H1 (cell line): ENCODE results near the gene MIX23. TPM values are rescaled to one million over a fixed set of nuclear protein-coding genes. Genes with fewer than 3 reads are reported as not detected.

Experiments used
- CHD2 ChIP-seq: IDR thresholded peaks from 2 replicates; pipeline ENCODE4 v1.6.1; 2012; ENCODE audit warnings: low read length, improper control_type of control experiment
- CHD7 ChIP-seq: fragments of 300-600 bp; sonication (generic); IDR thresholded peaks from 2 replicates; pipeline ENCODE4 v1.7.1; 2012; ENCODE audit warnings: low read length, moderate library complexity, mild to moderate bottlenecking, inconsistent platforms; ENCODE audit not compliant: insufficient replicate concordance
- EGR1 ChIP-seq: IDR thresholded peaks from 2 replicates; pipeline ENCODE4 v1.6.1; 2011; ENCODE audit warnings: low read depth, low read length, borderline replicate concordance
- EZH2 ChIP-seq: fragments of 200-600 bp; sonication (generic); IDR thresholded peaks from 2 replicates; pipeline ENCODE4 v1.7.1; 2012; ENCODE audit warnings: low read depth, mild to moderate bottlenecking, moderate library complexity, low read length, inconsistent platforms; ENCODE audit not compliant: severe bottlenecking
- JUN ChIP-seq: IDR thresholded peaks from 2 replicates; pipeline ENCODE4 v1.6.1; 2011; ENCODE audit warnings: low read depth, mild to moderate bottlenecking, improper control_type of control experiment, low read length
- RNF2 ChIP-seq: fragments of 200-900, 300-1000 bp; sonication (generic); IDR thresholded peaks from 2 replicates; pipeline ENCODE4 v1.7.1; 2016; ENCODE audit warnings: borderline replicate concordance, low read depth, mild to moderate bottlenecking, antibody characterized with exemption, low read length; ENCODE audit not compliant: poor library complexity, severe bottlenecking; ENCODE audit errors: missing control alignments
- SP2 ChIP-seq: IDR thresholded peaks from 2 replicates; pipeline ENCODE4 v1.6.1; 2012; ENCODE audit warnings: mild to moderate bottlenecking, low read length, inconsistent platforms
- TEAD4 ChIP-seq: IDR thresholded peaks from 2 replicates; pipeline ENCODE4 v1.6.1; 2012; ENCODE audit warnings: low read depth, low read length, inconsistent platforms, mixed read lengths
- ZNF274 ChIP-seq: IDR thresholded peaks from 2 replicates; pipeline ENCODE4 v1.7.0; 2012; ENCODE audit warnings: low read length, borderline replicate concordance; ENCODE audit errors: extremely low read depth
- polyA plus RNA-seq, 7 experiments: library from polyadenylated mRNA; depleted of rRNA in 3 of 7; stranded (reverse) in 5 of 7; unstranded in 2 of 7; fragments of >200 nt in 5 of 7; fragments of 200-250 nt in 2 of 7; gene quantifications; 1 replicate in 5 of 7; 2 replicates in 1 of 7; 4 replicates in 1 of 7; pipeline versions ENCODE4 v1.2.1 to v1.2.3, GENCODE V29; 2011 to 2013; ENCODE audit warnings: missing spikeins in 2 of 7, mixed read lengths in 2 of 7
- total RNA-seq: library from RNA; stranded (reverse); fragmentation: NEBNext Ultra II Directional; extraction: Animal tissue kit (Norgen Biotek cat#: 25700); gene quantifications from 2 replicates; pipeline ENCODE4 v1.2.1, GENCODE V29; 2021
- TF ChIP-seq, protein P1 (sequence below): IDR thresholded peaks from 2 replicates; pipeline ENCODE4 v1.6.1; 2012; ENCODE audit warnings: low read length, inconsistent platforms

Gene MIX23
- total and polyA plus RNA-seq, 2 of the 8 experiments (the other 6 are each of a cell fraction or from before 2014, with no cell fraction given) = 22.1 to 69.6 TPM

- no peak for TF ChIP-seq CHD7
- no peak for TF ChIP-seq JUN
- TF ChIP-seq, protein P1, sequence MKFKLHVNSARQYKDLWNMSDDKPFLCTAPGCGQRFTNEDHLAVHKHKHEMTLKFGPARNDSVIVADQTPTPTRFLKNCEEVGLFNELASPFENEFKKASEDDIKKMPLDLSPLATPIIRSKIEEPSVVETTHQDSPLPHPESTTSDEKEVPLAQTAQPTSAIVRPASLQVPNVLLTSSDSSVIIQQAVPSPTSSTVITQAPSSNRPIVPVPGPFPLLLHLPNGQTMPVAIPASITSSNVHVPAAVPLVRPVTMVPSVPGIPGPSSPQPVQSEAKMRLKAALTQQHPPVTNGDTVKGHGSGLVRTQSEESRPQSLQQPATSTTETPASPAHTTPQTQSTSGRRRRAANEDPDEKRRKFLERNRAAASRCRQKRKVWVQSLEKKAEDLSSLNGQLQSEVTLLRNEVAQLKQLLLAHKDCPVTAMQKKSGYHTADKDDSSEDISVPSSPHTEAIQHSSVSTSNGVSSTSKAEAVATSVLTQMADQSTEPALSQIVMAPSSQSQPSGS = no peak
- no peak for TF ChIP-seq ZNF274
- no peak for TF ChIP-seq TEAD4
- TF ChIP-seq CHD2 = no peak
- no peak for TF ChIP-seq EZH2
- TF ChIP-seq SP2 = no peak
- no peak for TF ChIP-seq RNF2
- TF ChIP-seq EGR1 = no peak
Observed at GRCh38 chr3:122316368-122316767, 66.7 kb downstream of the MIX23 start (continued).
